ENCODE data around the gene FNDC3A. TPM values are rescaled to one million over a fixed set of nuclear protein-coding genes. Genes with fewer than 3 reads are reported as not detected.

Gene FNDC3A
- total RNA-seq, 4 donors from 2014 or later: 37.0 to 39.4 (median 38.6) TPM

GRCh38 chr13:48977973-48978372, 2.3 kb downstream of the FNDC3A start:
- peaks cover 13 to 51% (median 46%) of the 10 kb centered on the region in 4 donors for H3K4me1 ChIP-seq
- WGBS: 43% methylated on average over 3 of the region's 3 CpGs
- TF ChIP-seq EP300 (IDR thresholded peaks at IDR 0.05) (no peak), POLR2A (IDR thresholded peaks at IDR 0.05; ENCODE audit: low read depth) (no peak), POLR2AphosphoS5 (IDR thresholded peaks at IDR 0.05) (no peak)
- TF ChIP-seq, protein P1, sequence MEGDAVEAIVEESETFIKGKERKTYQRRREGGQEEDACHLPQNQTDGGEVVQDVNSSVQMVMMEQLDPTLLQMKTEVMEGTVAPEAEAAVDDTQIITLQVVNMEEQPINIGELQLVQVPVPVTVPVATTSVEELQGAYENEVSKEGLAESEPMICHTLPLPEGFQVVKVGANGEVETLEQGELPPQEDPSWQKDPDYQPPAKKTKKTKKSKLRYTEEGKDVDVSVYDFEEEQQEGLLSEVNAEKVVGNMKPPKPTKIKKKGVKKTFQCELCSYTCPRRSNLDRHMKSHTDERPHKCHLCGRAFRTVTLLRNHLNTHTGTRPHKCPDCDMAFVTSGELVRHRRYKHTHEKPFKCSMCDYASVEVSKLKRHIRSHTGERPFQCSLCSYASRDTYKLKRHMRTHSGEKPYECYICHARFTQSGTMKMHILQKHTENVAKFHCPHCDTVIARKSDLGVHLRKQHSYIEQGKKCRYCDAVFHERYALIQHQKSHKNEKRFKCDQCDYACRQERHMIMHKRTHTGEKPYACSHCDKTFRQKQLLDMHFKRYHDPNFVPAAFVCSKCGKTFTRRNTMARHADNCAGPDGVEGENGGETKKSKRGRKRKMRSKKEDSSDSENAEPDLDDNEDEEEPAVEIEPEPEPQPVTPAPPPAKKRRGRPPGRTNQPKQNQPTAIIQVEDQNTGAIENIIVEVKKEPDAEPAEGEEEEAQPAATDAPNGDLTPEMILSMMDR (IDR thresholded peaks at IDR 0.05): no peak
- no peaks in the 10 kb centered on the region for H3K36me3 ChIP-seq
- no peak for DNase-seq (ENCODE audit: extremely low spot score)
- H3K9me3 ChIP-seq: peaks cover 0 to 7% (median 0%) of the 10 kb centered on the region in 4 donors
- peak overlapping the region; percentile 84 to 91 (median 88) for H3K4me3 ChIP-seq
- intact Hi-C loops (cut with DNase I): loop anchor here (5.0 to 10.0 kb wide), 2 partner anchors 119 to 267 kb away; partner anchors contain the start of gene CDADC1
- H3K27ac ChIP-seq (replicated peaks in 1 of 4): no peak overlapping the region
- H3K27me3 ChIP-seq: no peaks in the 10 kb centered on the region

DNA sequence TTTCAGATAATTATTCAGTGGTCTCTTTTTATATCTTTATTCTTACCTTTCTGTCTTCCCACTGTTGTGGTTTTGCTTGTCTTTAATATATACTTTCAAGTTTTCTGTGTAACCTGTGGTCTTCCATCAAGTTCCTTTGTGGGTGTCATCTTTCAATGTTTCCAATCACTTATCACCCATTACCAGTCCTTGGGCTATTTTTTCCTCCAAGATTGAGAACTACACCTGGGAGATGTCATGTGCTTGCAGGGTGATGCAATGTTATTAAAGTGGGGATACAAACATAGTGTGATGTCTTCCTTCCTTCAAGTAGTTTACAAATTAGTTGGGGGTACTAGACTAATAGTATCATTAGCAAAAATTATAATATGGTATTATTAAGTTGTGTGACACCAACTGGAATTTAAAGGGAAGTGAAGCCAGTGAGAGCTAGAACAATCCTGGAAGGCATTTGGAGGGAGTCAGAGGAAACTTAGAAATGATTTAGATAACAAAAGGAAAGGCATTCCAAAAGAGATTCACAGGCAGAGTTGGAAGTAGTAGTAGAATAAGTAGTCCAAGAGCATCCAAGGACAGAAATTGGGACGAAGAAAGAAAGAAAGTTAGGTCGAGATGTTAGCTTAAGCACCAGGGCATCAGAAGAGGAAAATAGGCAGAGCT, 3.4 kb downstream of the FNDC3A start:
- DNase-seq (ENCODE audit: extremely low spot score): no peak

DNA sequence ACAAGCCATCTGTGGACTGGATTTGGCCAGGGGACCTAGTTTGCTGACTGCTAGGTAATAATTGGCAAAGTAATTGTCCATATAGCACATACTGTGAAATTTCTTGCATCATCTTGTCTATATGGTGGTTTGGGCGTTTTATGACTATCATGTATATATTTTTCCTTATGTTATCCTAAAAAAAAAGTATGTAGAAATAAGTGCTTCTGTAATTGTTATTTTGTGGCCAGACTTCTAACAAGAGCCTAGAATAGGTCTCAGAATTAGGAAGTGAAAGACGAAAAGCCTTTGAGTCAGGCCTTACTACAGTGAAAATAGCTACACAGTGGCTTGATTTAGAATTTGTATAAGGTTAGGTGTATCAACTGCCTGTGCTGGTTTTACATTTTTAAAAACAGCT, 4.2 kb downstream of the FNDC3A start:
- DNase-seq (ENCODE audit: extremely low spot score): no peak
- H3K4me3 ChIP-seq: no peak overlapping the region
- H3K9me3 ChIP-seq: no peaks in the 10 kb centered on the region
- H3K27ac ChIP-seq (replicated peaks in 1 of 4): no peak overlapping the region
- peaks cover 13 to 48% (median 40%) of the 10 kb centered on the region in 4 donors for H3K4me1 ChIP-seq
- no peaks in the 10 kb centered on the region for H3K36me3 ChIP-seq
- H3K27me3 ChIP-seq: no peaks in the 10 kb centered on the region
- TF ChIP-seq, protein P1 (IDR thresholded peaks at IDR 0.05): no peak
- TF ChIP-seq POLR2AphosphoS5 (IDR thresholded peaks at IDR 0.05) (no peak), EP300 (IDR thresholded peaks at IDR 0.05) (no peak), POLR2A (IDR thresholded peaks at IDR 0.05; ENCODE audit: low read depth) (no peak)
- WGBS: 62% methylated on average over 2 of the region's 2 CpGs
- intact Hi-C loops (cut with DNase I): loop anchor here (5.0 to 10.0 kb wide), 2 partner anchors 117 to 265 kb away; partner anchors contain the start of gene CDADC1

More for the DNA sequence above, 3.4 kb downstream of the FNDC3A start:
- no peaks in the 10 kb centered on the region for H3K9me3 ChIP-seq
- no peak overlapping the region for H3K27ac ChIP-seq (replicated peaks in 1 of 4)
- no peaks in the 10 kb centered on the region for H3K27me3 ChIP-seq
- peaks cover 13 to 55% (median 46%) of the 10 kb centered on the region in 4 donors for H3K4me1 ChIP-seq
- intact Hi-C loops (cut with DNase I): loop anchor here (5.0 to 10.0 kb wide), 2 partner anchors 118 to 266 kb away; partner anchors contain the start of gene CDADC1
- no peaks in the 10 kb centered on the region for H3K36me3 ChIP-seq
- WGBS: 83% methylated on average over 2 of the region's 2 CpGs
- no peak overlapping the region for H3K4me3 ChIP-seq
- no peak for TF ChIP-seq POLR2A (IDR thresholded peaks at IDR 0.05; ENCODE audit: low read depth)
- no peak for TF ChIP-seq EP300 (IDR thresholded peaks at IDR 0.05)
- TF ChIP-seq, protein P1 (IDR thresholded peaks at IDR 0.05): no peak
- TF ChIP-seq POLR2AphosphoS5 (IDR thresholded peaks at IDR 0.05): no peak

- TF ChIP-seq POLR2AphosphoS5 (IDR thresholded peaks at IDR 0.05): no peak
- H3K9me3 ChIP-seq: no peaks in the 10 kb centered on the region
- 86% methylated on average over 1 of the region's 1 CpG for WGBS
- no peak overlapping the region for H3K4me3 ChIP-seq
- intact Hi-C loops (cut with DNase I): no loop called here
- H3K4me1 ChIP-seq: peaks cover 6 to 40% (median 28%) of the 10 kb centered on the region in 4 donors
- DNase-seq (ENCODE audit: extremely low spot score): no peak
- no peak overlapping the region for H3K27ac ChIP-seq (replicated peaks in 1 of 4)
- no peaks in the 10 kb centered on the region for H3K27me3 ChIP-seq
- no peaks in the 10 kb centered on the region for H3K36me3 ChIP-seq
Measured at GRCh38 chr13:48983331-48983730, 7.6 kb downstream of the FNDC3A start.

DNA sequence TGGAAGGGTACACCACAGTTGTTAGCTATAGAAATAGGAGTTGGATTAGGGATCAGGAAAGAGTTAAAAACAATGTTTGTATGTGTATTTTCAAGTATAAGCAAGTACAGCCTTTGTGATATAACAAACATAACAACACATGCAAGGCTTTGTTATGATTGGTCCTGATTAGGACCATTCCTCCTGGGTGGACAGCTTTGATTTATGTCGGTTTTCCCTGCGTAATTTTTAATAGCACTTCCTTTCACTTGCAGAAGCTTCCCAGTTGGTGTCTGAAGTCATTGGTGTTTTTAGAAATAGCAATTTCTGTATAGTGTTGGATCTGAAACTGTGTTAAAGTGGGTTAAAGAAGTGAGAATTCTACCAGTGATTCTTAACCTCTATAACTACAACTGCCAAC, 10.0 kb downstream of the FNDC3A start:
- Histone ChIP-seq H3K27ac (replicated peaks in 1 of 4) (no peak overlapping the region), H3K9me3 (no peaks in the 10 kb centered on the region), H3K4me1 (peaks cover 4 to 29% (median 9%) of the 10 kb centered on the region in 4 donors), H3K4me3 (no peak overlapping the region), H3K36me3 (no peaks in the 10 kb centered on the region), H3K27me3 (no peaks in the 10 kb centered on the region)
- WGBS: 50% methylated on average over 2 of the region's 2 CpGs
- intact Hi-C loops (cut with DNase I): no loop called here
- no peak for DNase-seq (ENCODE audit: extremely low spot score)
- TF ChIP-seq, protein P1 (IDR thresholded peaks at IDR 0.05): no peak

Measured in esophagus muscularis mucosa (tissue), 4 donors.